ENCODE measurements around the gene FTH1.

Gene FTH1

GRCh38 chr11:61928606-61929005 lies 38.8 kb downstream of the FTH1 start:
- no peak for DNase-seq (ENCODE audit: low read depth, low spot score)
- TF ChIP-seq CTCF (IDR thresholded peaks at IDR 0.05; ENCODE audit: insufficient read depth, low read length, missing control alignments): no peak
- H3K4me3 ChIP-seq (ENCODE audit: low read depth, low read length): no peak overlapping the region
- ChIA-PET POLR2A (no interaction called here), CTCF (interaction anchor here (0.8 to 13.2 kb wide), 7 partner anchors 11 to 179 kb away, joined by 3 to 169 read pairs (median 4); no protein-coding TSS in a partner anchor)

- no peak for DNase-seq (ENCODE audit: low read depth, low spot score)
- POLR2A ChIA-PET: no interaction called here
- CTCF ChIA-PET: interaction anchor here (1.1 to 13.2 kb wide), 3 partner anchors 12 to 28 kb away, joined by 3 to 169 read pairs (median 55); no protein-coding TSS in a partner anchor
- no peak for TF ChIP-seq CTCF (IDR thresholded peaks at IDR 0.05; ENCODE audit: insufficient read depth, low read length, missing control alignments)
- no peak overlapping the region for H3K4me3 ChIP-seq (ENCODE audit: low read depth, low read length)
Measured at GRCh38 chr11:61927501-61927900, 39.9 kb downstream of the FTH1 start.

- H3K4me3 ChIP-seq (ENCODE audit: low read depth, low read length): no peak overlapping the region
- POLR2A ChIA-PET: no interaction called here
- DNase-seq (ENCODE audit: low read depth, low spot score): no peak
- TF ChIP-seq CTCF (IDR thresholded peaks at IDR 0.05; ENCODE audit: insufficient read depth, low read length, missing control alignments): no peak
- CTCF ChIA-PET: interaction anchor here (1.0 to 13.2 kb wide), 3 partner anchors 21 to 156 kb away, joined by 3 to 169 read pairs (median 55); no protein-coding TSS in a partner anchor
Measured at GRCh38 chr11:61926235-61926634, 41.2 kb downstream of the FTH1 start.

- no peak overlapping the region for H3K4me3 ChIP-seq (ENCODE audit: low read depth, low read length)
- ChIA-PET POLR2A (no interaction called here), CTCF (interaction anchor here (0.9 to 13.2 kb wide), 5 partner anchors 9 to 157 kb away, joined by 3 to 169 read pairs (median 3); no protein-coding TSS in a partner anchor)
- DNase-seq (ENCODE audit: low read depth, low spot score): no peak
- no peak for TF ChIP-seq CTCF (IDR thresholded peaks at IDR 0.05; ENCODE audit: insufficient read depth, low read length, missing control alignments)
Measured at GRCh38 chr11:61925736-61926135, 41.7 kb downstream of the FTH1 start.

- ChIA-PET CTCF (interaction anchor here (1.0 to 13.2 kb wide), 11 partner anchors 10 to 158 kb away, joined by 3 to 169 read pairs (median 4); no protein-coding TSS in a partner anchor), POLR2A (interaction anchor here (0.7 kb wide), 1 partner anchor 33 kb away, joined by 4 read pairs; no protein-coding TSS in a partner anchor)
- DNase-seq (ENCODE audit: low read depth, low spot score): no peak
- no peak overlapping the region for H3K4me3 ChIP-seq (ENCODE audit: low read depth, low read length)
- no peak for TF ChIP-seq CTCF (IDR thresholded peaks at IDR 0.05; ENCODE audit: insufficient read depth, low read length, missing control alignments)
Measured at GRCh38 chr11:61924064-61924455, 43.4 kb downstream of the FTH1 start.

- CTCF ChIA-PET: interaction anchor here (0.8 to 13.2 kb wide), 11 partner anchors 13 to 455 kb away, joined by 3 to 169 read pairs (median 4); no protein-coding TSS in a partner anchor
- TF ChIP-seq CTCF (IDR thresholded peaks at IDR 0.05; ENCODE audit: insufficient read depth, low read length, missing control alignments): no peak
- no peak for DNase-seq (ENCODE audit: low read depth, low spot score)
- POLR2A ChIA-PET: interaction anchor here (0.7 kb wide), 1 partner anchor 33 kb away, joined by 4 read pairs; no protein-coding TSS in a partner anchor
- H3K4me3 ChIP-seq (ENCODE audit: low read depth, low read length): no peak overlapping the region
Measured at GRCh38 chr11:61923166-61924063, 44.0 kb downstream of the FTH1 start.

Measured in AG04449 (cell line).